PC-9 (cell line): ENCODE results near the gene OSER1.

ENCODE experiments used
- EZH2 ChIP-seq: fragments of 200-600 bp; sonication (generic); IDR thresholded peaks from 2 replicates; pipeline ENCODE4 v1.8.0; 2017; ENCODE audit warnings: antibody characterized with exemption, low read depth
- TF ChIP-seq, protein P1 (sequence below): fragments of 200-600 bp; sonication (generic); conservative IDR thresholded peaks from 2 replicates; pipeline ENCODE4 v1.6.1; 2017; ENCODE audit warnings: mixed run types, antibody characterized with exemption, mild to moderate bottlenecking, moderate library complexity

DNA sequence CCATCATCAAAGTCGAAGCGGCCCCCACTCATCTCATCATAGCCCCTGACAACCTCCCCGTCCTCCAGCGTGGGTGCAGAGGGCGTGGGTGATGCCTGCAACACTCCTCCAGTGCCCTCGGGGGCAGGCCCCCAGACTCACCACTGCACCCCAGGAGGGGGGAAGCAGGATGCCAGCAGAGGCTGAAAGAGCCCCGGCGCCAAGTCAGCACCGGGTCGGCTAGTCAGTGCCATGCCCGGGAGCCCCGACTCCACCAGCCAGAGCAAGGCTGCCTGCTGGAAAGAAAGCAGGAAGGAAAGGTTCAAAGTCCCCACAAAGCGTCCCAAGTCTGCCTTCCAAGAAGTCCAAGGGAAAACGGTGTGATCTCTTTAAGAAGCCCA lies 23.9 kb downstream of the OSER1 start:
- TF ChIP-seq, protein P1, sequence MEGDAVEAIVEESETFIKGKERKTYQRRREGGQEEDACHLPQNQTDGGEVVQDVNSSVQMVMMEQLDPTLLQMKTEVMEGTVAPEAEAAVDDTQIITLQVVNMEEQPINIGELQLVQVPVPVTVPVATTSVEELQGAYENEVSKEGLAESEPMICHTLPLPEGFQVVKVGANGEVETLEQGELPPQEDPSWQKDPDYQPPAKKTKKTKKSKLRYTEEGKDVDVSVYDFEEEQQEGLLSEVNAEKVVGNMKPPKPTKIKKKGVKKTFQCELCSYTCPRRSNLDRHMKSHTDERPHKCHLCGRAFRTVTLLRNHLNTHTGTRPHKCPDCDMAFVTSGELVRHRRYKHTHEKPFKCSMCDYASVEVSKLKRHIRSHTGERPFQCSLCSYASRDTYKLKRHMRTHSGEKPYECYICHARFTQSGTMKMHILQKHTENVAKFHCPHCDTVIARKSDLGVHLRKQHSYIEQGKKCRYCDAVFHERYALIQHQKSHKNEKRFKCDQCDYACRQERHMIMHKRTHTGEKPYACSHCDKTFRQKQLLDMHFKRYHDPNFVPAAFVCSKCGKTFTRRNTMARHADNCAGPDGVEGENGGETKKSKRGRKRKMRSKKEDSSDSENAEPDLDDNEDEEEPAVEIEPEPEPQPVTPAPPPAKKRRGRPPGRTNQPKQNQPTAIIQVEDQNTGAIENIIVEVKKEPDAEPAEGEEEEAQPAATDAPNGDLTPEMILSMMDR = no peak
- TF ChIP-seq EZH2 = no peak
